IPS-NIHi7 (cell line): ENCODE measurements around the gene STK35.
"Not testable (repeated sequence)": the region's sequence is repeated elsewhere in the genome, so short reads cannot be mapped to it uniquely, and the experiment has no call there.

Source experiments
- DNase-seq: peaks from one replicate; pipeline ENCODE4 v3.0.0; 2012; ENCODE audit warnings: mixed read lengths; ENCODE audit errors: extremely low spot score

Gene STK35

DNA sequence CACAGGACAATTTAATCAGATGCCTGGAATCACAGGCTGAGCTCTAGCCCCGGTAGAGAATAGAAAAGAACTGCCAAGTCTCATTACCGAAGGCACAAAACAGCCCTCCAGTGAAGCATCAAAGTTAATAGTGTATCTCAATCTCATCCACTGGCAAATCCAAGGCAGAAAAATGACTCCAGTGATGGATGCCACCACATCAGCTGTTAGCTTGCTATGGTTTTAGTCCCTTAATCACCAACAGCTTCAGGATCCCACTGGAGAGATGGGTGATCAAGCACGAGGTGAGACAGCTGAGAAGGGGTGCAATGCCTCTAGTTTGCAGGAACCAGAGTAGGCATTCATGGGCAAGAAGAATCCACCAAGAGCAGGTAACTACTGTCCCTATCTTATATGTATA lies 81.8 kb downstream of the STK35 start:
- DNase-seq, result no peak

DNA sequence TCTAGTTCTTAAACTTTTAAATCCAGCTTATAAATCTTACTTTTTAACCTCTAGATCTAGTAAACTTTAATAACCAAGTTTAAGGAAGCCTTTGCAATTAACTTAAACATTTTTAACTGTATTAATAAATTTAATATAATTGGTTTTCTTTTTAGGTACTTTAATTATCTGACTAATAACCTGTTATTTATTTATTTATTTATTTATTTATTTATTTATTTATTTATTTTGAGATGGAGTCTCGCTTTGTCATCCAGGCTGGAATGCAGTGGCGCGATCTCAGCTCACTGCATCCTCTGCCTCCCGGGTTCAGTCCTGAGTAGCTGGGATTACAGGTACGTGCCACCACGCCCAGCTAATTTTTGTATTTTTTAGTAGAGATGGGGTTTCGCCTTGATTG lies 83.3 kb downstream of the STK35 start:
- not testable (repeated sequence) for DNase-seq

DNA sequence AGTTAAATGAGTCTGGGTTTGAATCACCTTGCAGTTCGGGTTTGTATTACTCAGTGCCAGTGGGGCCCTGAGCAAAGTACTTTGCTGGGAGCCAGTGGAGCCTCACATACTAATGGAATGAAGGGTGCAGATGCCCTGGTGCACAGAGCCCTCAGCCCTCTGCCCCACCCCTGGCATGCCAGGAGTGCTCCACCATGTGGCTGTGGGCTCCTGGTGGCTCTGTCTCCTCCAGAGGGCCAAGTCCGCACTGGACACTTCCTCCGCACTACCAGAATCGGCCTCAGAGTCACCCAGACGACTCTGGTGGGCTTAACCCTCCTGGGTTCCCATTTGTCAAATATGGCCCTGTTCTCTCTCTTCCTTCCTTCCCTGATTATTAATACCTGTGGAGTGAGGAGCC lies 94.0 kb downstream of the STK35 start:
- no peak for DNase-seq

DNA sequence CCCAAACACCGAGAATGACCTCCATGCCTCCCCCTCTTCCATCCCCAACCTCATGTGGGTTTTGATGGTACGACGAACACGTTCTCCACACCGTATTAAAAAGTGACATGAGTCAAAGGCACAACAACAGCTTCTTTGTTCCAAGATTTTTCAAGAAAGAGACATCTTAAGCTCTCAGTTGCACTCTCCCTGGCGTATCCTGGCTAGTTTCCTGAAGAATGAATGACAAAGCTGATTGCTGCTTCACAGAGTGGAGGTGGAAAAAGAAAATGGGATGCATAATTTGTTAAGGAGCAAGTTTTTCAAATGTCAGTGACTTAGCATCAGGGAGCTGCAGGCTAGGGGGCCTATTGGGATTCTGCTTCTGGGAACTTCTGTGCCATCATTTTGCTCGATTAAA lies 95.5 kb downstream of the STK35 start:
- DNase-seq, result no peak
